Measurements from ENCODE around the gene TRAF2. TPM values are rescaled to one million over a fixed set of nuclear protein-coding genes. Genes with fewer than 3 reads are reported as not detected.

Gene TRAF2
- total and polyA plus RNA-seq, 2 donors (not counting 3 experiments of a cell fraction or from before 2014, with no cell fraction given): 10.9 to 23.1 TPM

GRCh38 chr9:136917902-136918301 lies 31.6 kb downstream of the TRAF2 start:
- Histone ChIP-seq H3K4me1 (ENCODE audit: control insufficient read depth, extremely low read depth, insufficient read depth, low read length) (no peaks in the 10 kb centered on the region), H3K4me2 (ENCODE audit: insufficient read depth, low read length) (no peak overlapping the region), H4K20me1 (replicated peaks; ENCODE audit: control insufficient read depth, extremely low read depth, insufficient read depth, low read length) (no peaks in the 10 kb centered on the region), H3K27me3 (ENCODE audit: control insufficient read depth in 2 of 2, insufficient read depth in 2 of 2, low read length in 2 of 2) (no peaks in the 10 kb centered on the region), H3K9ac (replicated peaks; ENCODE audit: extremely low read depth, insufficient read depth, low read length) (no peak overlapping the region), H3K4me3 (replicated peaks in 1 of 3; ENCODE audit: insufficient read depth in 1 of 3, low read depth in 1 of 3, low read length in 3 of 3) (no peak overlapping the region), H3K9me3 (replicated peaks; ENCODE audit: control insufficient read depth, insufficient read depth, low read length) (no peaks in the 10 kb centered on the region), H3K9me1 (replicated peaks; ENCODE audit: control insufficient read depth, extremely low read depth, insufficient read depth, low read length) (no peaks in the 10 kb centered on the region), H3K79me2 (ENCODE audit: control insufficient read depth, insufficient read depth, low read length) (no peaks in the 10 kb centered on the region), H3K36me3 (ENCODE audit: control insufficient read depth in 2 of 2, extremely low read depth in 1 of 2, insufficient read depth in 2 of 2, low read length in 2 of 2) (peaks cover 0 to 44% of the 10 kb centered on the region in 2 experiments), H3K27ac (ENCODE audit: insufficient read depth, low read depth, low read length) (no peak overlapping the region), H2AFZ (ENCODE audit: low read depth, low read length) (no peak overlapping the region)
- no peak for TF ChIP-seq EZH2 (IDR thresholded peaks at IDR 0.05; ENCODE audit: borderline replicate concordance, low read depth, low read length, severe bottlenecking)
- no peak for TF ChIP-seq POLR2AphosphoS5 (IDR thresholded peaks at IDR 0.05; ENCODE audit: insufficient read depth, low read depth, low read length)
- TF ChIP-seq FOS (IDR thresholded peaks at IDR 0.05; ENCODE audit: borderline replicate concordance, insufficient read depth, low read length): no peak
- TF ChIP-seq GATA2 (IDR thresholded peaks at IDR 0.05; ENCODE audit: insufficient read depth, insufficient read length, low read depth, low read length): no peak
- no peak for TF ChIP-seq JUN (IDR thresholded peaks at IDR 0.05; ENCODE audit: borderline replicate concordance, insufficient read depth, insufficient read length, low read depth)
- TF ChIP-seq MYC (IDR thresholded peaks at IDR 0.05; ENCODE audit: low read depth, low read length): no peak
- no peak for TF ChIP-seq MAX (IDR thresholded peaks at IDR 0.05; ENCODE audit: insufficient read depth, insufficient read length)
- no peak for TF ChIP-seq POLR2A (IDR thresholded peaks at IDR 0.05; ENCODE audit: low read depth, low read length)
- no peak for TF ChIP-seq CTCF (IDR thresholded peaks at IDR 0.05; ENCODE audit: extremely low read depth in 1 of 2, insufficient read depth in 1 of 2, low read depth in 1 of 2, low read length in 2 of 2)
- dilution Hi-C loops (cut with MboI; ENCODE audit: extremely low pct_ligation_motif_present, low sequenced_read_pairs) (no loop called here), intact Hi-C loops (cut with micrococcal nuclease) (no loop called here)
- DNase-seq (ENCODE audit: low read depth, low spot score) (no peak), FAIRE-seq (no peak)
- no TSS peak for BruUV-seq (replicated peaks)
- POLR2A ChIA-PET: interaction anchor here (0.6 kb wide), 1 partner anchor 22 kb away, joined by 6 read pairs; no protein-coding TSS in a partner anchor
- CTCF ChIA-PET: no interaction called here
